Dendritic cell treated with granulocyte-macrophage colony-stimulating factor and Interleukin-4, amounts not matched to agents 40 ng/mL and 50 ng/mL, for 4 days (primary cell): ENCODE measurements around the gene TMEM109.

Experiments used
- H3K27ac Mint-ChIP-seq: one replicate; pipeline ENCODE4 v1.8.0; 2022; ENCODE audit warnings: mild to moderate bottlenecking, mixed read lengths
- H3K27me3 Mint-ChIP-seq: one replicate; pipeline ENCODE4 v1.8.0; 2022; ENCODE audit warnings: mild to moderate bottlenecking, mixed read lengths
- H3K36me3 Mint-ChIP-seq: one replicate; pipeline ENCODE4 v1.8.0; 2022; ENCODE audit warnings: low read depth, mixed read lengths
- H3K4me1 Mint-ChIP-seq: one replicate; pipeline ENCODE4 v1.8.0; 2022; ENCODE audit warnings: low read depth, mixed read lengths
- H3K4me3 Mint-ChIP-seq: one replicate; pipeline ENCODE4 v1.8.0; 2022; ENCODE audit warnings: mild to moderate bottlenecking, moderate library complexity, mixed read lengths
- H3K9me3 Mint-ChIP-seq: one replicate; pipeline ENCODE4 v1.8.0; 2022; ENCODE audit warnings: mixed read lengths
- intact Hi-C: fragments of 100-400 bp; cut with micrococcal nuclease; formaldehyde crosslinking; loops from one replicate; pipeline ENCODE4 v1.15.0; 2022

TMEM109 gene

GRCh38 chr11:60873533-60873932, 40.4 kb upstream of the TMEM109 start:
- intact Hi-C loops: no loop called here
- no peak overlapping the region for H3K4me3 Mint-ChIP-seq
- peaks cover 3% of the 10 kb centered on the region for H3K27me3 Mint-ChIP-seq
- H3K27ac Mint-ChIP-seq: no peak overlapping the region
- H3K9me3 Mint-ChIP-seq: no peaks in the 10 kb centered on the region
- peaks cover 1% of the 10 kb centered on the region for H3K36me3 Mint-ChIP-seq
- H3K4me1 Mint-ChIP-seq: peaks cover 12% of the 10 kb centered on the region

GRCh38 chr11:60874421-60875365, 39.3 kb upstream of the TMEM109 start:
- intact Hi-C loops: no loop called here
- Mint-ChIP-seq H3K4me1 (peaks cover 12% of the 10 kb centered on the region), H3K36me3 (peaks cover 12% of the 10 kb centered on the region), H3K4me3 (no peak overlapping the region), H3K27ac (no peak overlapping the region), H3K9me3 (no peaks in the 10 kb centered on the region), H3K27me3 (peaks cover under 1% of the 10 kb centered on the region)

GRCh38 chr11:60875366-60876167, 38.4 kb upstream of the TMEM109 start:
- H3K4me3 Mint-ChIP-seq: no peak overlapping the region
- peaks cover 20% of the 10 kb centered on the region for H3K36me3 Mint-ChIP-seq
- no peaks in the 10 kb centered on the region for H3K27me3 Mint-ChIP-seq
- no peaks in the 10 kb centered on the region for H3K9me3 Mint-ChIP-seq
- peaks cover 12% of the 10 kb centered on the region for H3K4me1 Mint-ChIP-seq
- no peak overlapping the region for H3K27ac Mint-ChIP-seq
- intact Hi-C loops: no loop called here

GRCh38 chr11:60876168-60876485, 37.8 kb upstream of the TMEM109 start:
- Mint-ChIP-seq H3K4me1 (peaks cover 12% of the 10 kb centered on the region), H3K27ac (no peak overlapping the region), H3K27me3 (no peaks in the 10 kb centered on the region), H3K36me3 (peaks cover 25% of the 10 kb centered on the region), H3K4me3 (no peak overlapping the region), H3K9me3 (no peaks in the 10 kb centered on the region)
- intact Hi-C loops: no loop called here

- Mint-ChIP-seq H3K36me3 (peaks cover 44% of the 10 kb centered on the region), H3K27me3 (no peaks in the 10 kb centered on the region), H3K9me3 (no peaks in the 10 kb centered on the region), H3K27ac (no peak overlapping the region), H3K4me1 (no peaks in the 10 kb centered on the region), H3K4me3 (no peak overlapping the region)
- intact Hi-C loops: no loop called here
Observed at GRCh38 chr11:60878245-60879101, 35.5 kb upstream of the TMEM109 start.

- H3K36me3 Mint-ChIP-seq: peaks cover 51% of the 10 kb centered on the region
- H3K9me3 Mint-ChIP-seq: no peaks in the 10 kb centered on the region
- H3K27ac Mint-ChIP-seq: no peak overlapping the region
- no peaks in the 10 kb centered on the region for H3K27me3 Mint-ChIP-seq
- intact Hi-C loops: no loop called here
- H3K4me3 Mint-ChIP-seq: no peak overlapping the region
- no peaks in the 10 kb centered on the region for H3K4me1 Mint-ChIP-seq
Observed at GRCh38 chr11:60879104-60879503, 34.9 kb upstream of the TMEM109 start.

- Mint-ChIP-seq H3K36me3 (peaks cover 53% of the 10 kb centered on the region), H3K9me3 (no peaks in the 10 kb centered on the region), H3K4me1 (peaks cover 4% of the 10 kb centered on the region), H3K27ac (no peak overlapping the region), H3K27me3 (no peaks in the 10 kb centered on the region), H3K4me3 (no peak overlapping the region)
- intact Hi-C loops: no loop called here
Observed at GRCh38 chr11:60879971-60880588, 33.9 kb upstream of the TMEM109 start.

GRCh38 chr11:60880643-60881282, 33.2 kb upstream of the TMEM109 start:
- H3K27ac Mint-ChIP-seq: no peak overlapping the region
- H3K36me3 Mint-ChIP-seq: peaks cover 53% of the 10 kb centered on the region
- intact Hi-C loops: no loop called here

GRCh38 chr11:60887556-60887955, 26.4 kb upstream of the TMEM109 start:
- Mint-ChIP-seq H3K27me3 (no peaks in the 10 kb centered on the region), H3K4me3 (no peak overlapping the region), H3K4me1 (peaks cover 30% of the 10 kb centered on the region), H3K27ac (no peak overlapping the region), H3K9me3 (no peaks in the 10 kb centered on the region), H3K36me3 (peaks cover 51% of the 10 kb centered on the region)
- intact Hi-C loops: loop anchor here (1.0 kb wide), 2 partner anchors 56 to 112 kb away; no protein-coding TSS in a partner anchor

More at GRCh38 chr11:60880643-60881282, 33.2 kb upstream of the TMEM109 start:
- no peaks in the 10 kb centered on the region for H3K27me3 Mint-ChIP-seq
- no peaks in the 10 kb centered on the region for H3K9me3 Mint-ChIP-seq
- H3K4me1 Mint-ChIP-seq: peaks cover 7% of the 10 kb centered on the region
- H3K4me3 Mint-ChIP-seq: no peak overlapping the region

GRCh38 chr11:60889869-60890311, 24.1 kb upstream of the TMEM109 start:
- peaks cover 59% of the 10 kb centered on the region for H3K36me3 Mint-ChIP-seq
- H3K9me3 Mint-ChIP-seq: no peaks in the 10 kb centered on the region
- peaks cover 28% of the 10 kb centered on the region for H3K4me1 Mint-ChIP-seq
- H3K27me3 Mint-ChIP-seq: no peaks in the 10 kb centered on the region
- H3K4me3 Mint-ChIP-seq: no peak overlapping the region
- intact Hi-C loops: no loop called here
- peak overlapping the region; percentile 29 for H3K27ac Mint-ChIP-seq

GRCh38 chr11:60890696-60891095, 23.3 kb upstream of the TMEM109 start:
- H3K36me3 Mint-ChIP-seq: peaks cover 67% of the 10 kb centered on the region
- intact Hi-C loops: no loop called here
- no peaks in the 10 kb centered on the region for H3K9me3 Mint-ChIP-seq
- no peak overlapping the region for H3K4me3 Mint-ChIP-seq
- H3K4me1 Mint-ChIP-seq: peaks cover 31% of the 10 kb centered on the region
- no peaks in the 10 kb centered on the region for H3K27me3 Mint-ChIP-seq
- H3K27ac Mint-ChIP-seq: peak overlapping the region; percentile 58

- Mint-ChIP-seq H3K36me3 (peaks cover 72% of the 10 kb centered on the region), H3K4me1 (peaks cover 36% of the 10 kb centered on the region)
Observed at GRCh38 chr11:60891103-60891741, 22.7 kb upstream of the TMEM109 start.

More at GRCh38 chr11:60891103-60891741, 22.7 kb upstream of the TMEM109 start:
- Mint-ChIP-seq H3K27me3 (no peaks in the 10 kb centered on the region), H3K4me3 (no peak overlapping the region), H3K9me3 (no peaks in the 10 kb centered on the region), H3K27ac (peak overlapping the region; percentile 58)
- intact Hi-C loops: no loop called here
